Astrocyte (in vitro differentiated cells and primary cell): ENCODE results near the gene MYT1.

ENCODE experiments used
- CTCF ChIP-seq: IDR thresholded peaks from 2 replicates; pipeline ENCODE4 v1.5.1; 2011; ENCODE audit warnings: low read depth, mild to moderate bottlenecking, inconsistent platforms, low read length, moderate library complexity; ENCODE audit not compliant: insufficient read depth
- EZH2 ChIP-seq: IDR thresholded peaks from 2 replicates; pipeline ENCODE4 v1.6.1; 2012; ENCODE audit warnings: mild to moderate bottlenecking, low read length, inconsistent platforms; ENCODE audit not compliant: insufficient read depth

- no peak for TF ChIP-seq CTCF
- no peak for TF ChIP-seq EZH2
Observed at GRCh38 chr20:64163776-64164122, 503 bp upstream of the MYT1 start.
